Activated CD8-positive, alpha-beta memory T cell treated with anti-CD3 and anti-CD28 coated beads for 36 hours (primary cell): ENCODE data around the gene ATF6. TPM values are rescaled to one million over a fixed set of nuclear protein-coding genes. Genes with fewer than 3 reads are reported as not detected.
"Not testable (repeated sequence)": the region's sequence is repeated elsewhere in the genome, so short reads cannot be mapped to it uniquely, and the experiment has no call there.

Experiments
- CTCF ChIA-PET: fragments of 350-600 bp; sonication (Branson Sonifier 250); formaldehyde crosslinking; loops from one replicate; lab custom pipeline; 2021; ENCODE audit warnings: antibody characterized with exemption; lab: Charles Lee
- POLR2A ChIA-PET: fragments of 350-600 bp; sonication (Branson Sonifier 250); formaldehyde crosslinking; loops from one replicate; lab custom pipeline; 2021; ENCODE audit warnings: antibody characterized with exemption; lab: Charles Lee
- total RNA-seq, 2 experiments: library from RNA; stranded (reverse); gene quantifications; one replicate each; pipeline ENCODE4 v1.2.3, GENCODE V29; 2021

ATF6 gene
- total RNA-seq, 2 experiments from 2014 or later: 20.3 to 23.5 TPM

DNA sequence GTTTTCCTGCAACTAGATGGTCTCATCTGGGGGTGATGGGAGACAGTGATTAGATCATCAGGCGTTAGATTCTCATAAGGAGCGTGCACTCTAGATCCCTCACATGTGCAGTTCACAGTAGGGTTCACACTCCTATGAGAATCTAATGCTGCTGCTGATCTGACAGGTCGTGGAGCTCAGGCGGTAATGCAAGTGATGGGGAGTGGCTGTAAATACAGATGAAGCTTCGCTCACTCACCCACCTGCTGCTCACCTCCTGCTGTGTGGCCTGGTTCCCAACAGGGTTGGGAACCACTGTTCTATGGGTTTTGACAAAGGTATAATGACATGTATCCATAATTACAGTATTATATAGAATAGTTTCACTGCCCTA lies 3.5 kb downstream of the ATF6 start:
- POLR2A ChIA-PET: not testable (repeated sequence)

DNA sequence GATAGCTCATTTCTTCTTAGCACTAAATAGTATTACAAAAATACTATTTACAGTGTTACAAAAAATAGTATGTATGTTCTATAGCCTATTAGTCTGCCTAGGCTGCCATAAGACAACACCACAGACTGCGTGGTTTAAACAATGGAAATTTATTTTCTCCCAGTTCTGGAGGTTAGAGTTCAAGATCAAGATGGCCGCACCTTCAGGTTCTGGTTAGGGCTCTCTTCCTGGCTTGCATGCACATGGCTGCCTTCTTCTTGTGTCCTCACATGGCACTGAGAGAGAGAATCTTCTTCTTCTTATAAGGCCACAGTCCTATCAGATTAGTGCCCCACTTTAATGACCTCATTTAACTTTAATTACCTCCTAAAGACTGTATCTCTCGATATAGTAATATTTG lies 4.1 kb downstream of the ATF6 start:
- ChIA-PET POLR2A (no interaction called here), CTCF (no interaction called here)

More for the DNA sequence above, 3.5 kb downstream of the ATF6 start:
- CTCF ChIA-PET: not testable (repeated sequence)

GRCh38 chr1:161771161-161771560 lies 5.0 kb downstream of the ATF6 start:
- CTCF ChIA-PET: no interaction called here
- POLR2A ChIA-PET: no interaction called here

DNA sequence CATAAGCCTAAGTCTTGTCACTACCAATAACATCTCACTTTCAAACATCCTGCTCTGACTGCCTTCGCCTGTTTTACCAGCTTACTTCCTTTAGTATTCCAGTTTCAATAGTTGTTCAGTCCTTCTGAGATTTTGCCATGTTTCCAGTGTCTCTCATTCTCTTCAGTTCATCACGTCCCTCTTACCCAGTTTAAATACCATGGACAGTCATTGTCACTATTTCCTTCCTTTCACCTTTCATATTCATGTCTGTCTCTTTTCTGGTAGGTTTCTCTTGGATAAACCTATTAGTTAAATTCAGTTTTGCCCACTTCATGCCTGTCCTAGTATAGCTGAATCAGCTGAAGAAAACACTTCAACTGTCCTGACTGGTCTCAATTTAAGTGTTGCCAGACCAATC lies 5.9 kb downstream of the ATF6 start:
- ChIA-PET POLR2A (interaction anchor here (0.7 kb wide), 1 partner anchor 789 kb away, joined by 5 read pairs; no protein-coding TSS in a partner anchor), CTCF (interaction anchor here (0.7 kb wide), 2 partner anchors 134 to 245 kb away, joined by 4 to 5 read pairs; no protein-coding TSS in a partner anchor)

DNA sequence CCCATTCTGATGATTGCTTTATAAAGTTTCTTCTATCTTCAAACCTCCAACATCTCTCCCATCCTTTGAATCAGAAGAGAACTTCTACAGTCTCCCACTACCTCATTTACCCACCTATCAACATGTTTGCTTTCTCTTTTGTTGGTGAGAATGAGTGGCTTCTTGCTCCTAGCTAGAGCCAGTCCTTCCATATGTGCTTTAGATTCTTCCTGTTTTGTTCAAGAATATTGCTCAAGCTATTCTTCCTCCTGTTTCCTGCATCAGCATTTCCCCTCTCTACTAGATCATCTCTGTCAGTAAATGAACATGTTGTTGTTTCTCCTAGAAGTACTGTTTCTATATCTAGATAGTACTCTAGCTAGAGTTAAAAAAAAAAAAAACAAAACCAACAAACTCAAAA lies 6.3 kb downstream of the ATF6 start:
- POLR2A ChIA-PET: interaction anchor here (0.7 kb wide), 1 partner anchor 789 kb away, joined by 5 read pairs; no protein-coding TSS in a partner anchor

DNA sequence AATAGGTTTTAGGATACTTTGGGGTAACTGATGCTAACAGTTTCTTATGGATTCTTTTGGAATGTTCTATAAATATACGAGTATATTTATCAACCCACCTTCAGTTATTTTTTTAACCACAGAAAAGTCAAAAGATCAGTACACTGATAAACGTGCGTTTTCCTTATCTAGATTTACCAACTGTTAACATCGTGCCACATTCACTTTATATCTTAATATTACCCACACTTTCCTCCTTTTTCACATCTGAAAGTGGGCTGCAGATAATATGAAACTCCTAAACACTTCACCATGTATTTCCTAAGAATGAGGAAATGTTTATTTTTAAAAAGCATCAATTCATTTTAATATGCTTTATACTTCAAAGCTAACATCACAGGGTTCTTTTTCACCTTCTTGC lies 7.7 kb downstream of the ATF6 start:
- POLR2A ChIA-PET: no interaction called here
- CTCF ChIA-PET: no interaction called here

More for the DNA sequence above, 6.3 kb downstream of the ATF6 start:
- CTCF ChIA-PET: interaction anchor here (0.7 kb wide), 2 partner anchors 134 to 244 kb away, joined by 4 to 5 read pairs; no protein-coding TSS in a partner anchor

DNA sequence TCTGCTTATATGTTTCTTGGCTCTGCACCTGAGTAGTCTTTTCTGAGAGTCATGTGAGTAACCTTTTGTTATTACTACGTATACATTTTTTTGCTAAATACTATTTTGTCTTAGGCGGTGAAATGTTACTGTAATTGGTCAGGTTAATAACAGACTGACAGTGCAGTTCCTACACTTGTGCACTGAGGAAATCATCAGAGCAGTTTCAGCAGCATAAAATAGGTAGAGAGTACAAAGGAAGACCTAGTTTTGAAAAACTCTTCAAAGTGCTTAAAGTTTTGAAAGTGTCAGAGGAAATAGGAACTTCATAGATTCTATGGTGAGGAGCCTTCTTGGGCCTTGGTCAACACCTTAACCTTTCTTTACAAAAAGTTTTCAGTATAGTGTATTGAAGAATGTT lies 11.1 kb downstream of the ATF6 start:
- CTCF ChIA-PET: interaction anchor here (0.9 to 1.4 kb wide), 2 partner anchors 15 to 24 kb away, joined by 3 read pairs; no protein-coding TSS in a partner anchor
- POLR2A ChIA-PET: no interaction called here

GRCh38 chr1:161778522-161778921 lies 12.4 kb downstream of the ATF6 start:
- ChIA-PET POLR2A (no interaction called here), CTCF (no interaction called here)

GRCh38 chr1:161779393-161779792 lies 13.3 kb downstream of the ATF6 start:
- POLR2A ChIA-PET: interaction anchor here (0.7 kb wide), 1 partner anchor 458 kb away, joined by 3 read pairs; no protein-coding TSS in a partner anchor
- CTCF ChIA-PET: no interaction called here

DNA sequence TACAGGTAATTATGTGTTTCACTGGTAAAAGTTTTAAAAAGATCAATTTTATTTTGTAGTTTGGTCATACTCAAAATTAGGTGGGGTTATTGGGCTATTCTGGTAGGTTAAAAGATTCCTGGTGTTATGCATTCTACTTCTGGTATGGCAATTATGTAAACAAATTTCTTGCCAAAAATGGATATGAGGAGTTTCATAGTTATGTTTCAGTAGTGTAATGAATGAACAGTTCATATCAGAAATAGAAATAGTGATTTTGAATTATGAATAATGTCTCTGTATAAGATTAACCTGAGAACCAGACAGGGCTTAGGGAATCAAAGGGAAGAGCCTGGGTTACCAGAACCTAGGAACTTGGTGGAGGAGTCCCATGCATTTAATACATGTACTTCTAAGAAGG lies 15.9 kb downstream of the ATF6 start:
- CTCF ChIA-PET: no interaction called here
- POLR2A ChIA-PET: no interaction called here

- CTCF ChIA-PET: no interaction called here
Observed at GRCh38 chr1:161782886-161783285, 16.8 kb downstream of the ATF6 start.

GRCh38 chr1:161784968-161785367 lies 18.8 kb downstream of the ATF6 start:
- ChIA-PET POLR2A (no interaction called here), CTCF (no interaction called here)

More at GRCh38 chr1:161782886-161783285, 16.8 kb downstream of the ATF6 start:
- POLR2A ChIA-PET: no interaction called here

- ChIA-PET POLR2A (no interaction called here), CTCF (no interaction called here)
Observed at GRCh38 chr1:161787355-161787754, 21.2 kb downstream of the ATF6 start.

DNA sequence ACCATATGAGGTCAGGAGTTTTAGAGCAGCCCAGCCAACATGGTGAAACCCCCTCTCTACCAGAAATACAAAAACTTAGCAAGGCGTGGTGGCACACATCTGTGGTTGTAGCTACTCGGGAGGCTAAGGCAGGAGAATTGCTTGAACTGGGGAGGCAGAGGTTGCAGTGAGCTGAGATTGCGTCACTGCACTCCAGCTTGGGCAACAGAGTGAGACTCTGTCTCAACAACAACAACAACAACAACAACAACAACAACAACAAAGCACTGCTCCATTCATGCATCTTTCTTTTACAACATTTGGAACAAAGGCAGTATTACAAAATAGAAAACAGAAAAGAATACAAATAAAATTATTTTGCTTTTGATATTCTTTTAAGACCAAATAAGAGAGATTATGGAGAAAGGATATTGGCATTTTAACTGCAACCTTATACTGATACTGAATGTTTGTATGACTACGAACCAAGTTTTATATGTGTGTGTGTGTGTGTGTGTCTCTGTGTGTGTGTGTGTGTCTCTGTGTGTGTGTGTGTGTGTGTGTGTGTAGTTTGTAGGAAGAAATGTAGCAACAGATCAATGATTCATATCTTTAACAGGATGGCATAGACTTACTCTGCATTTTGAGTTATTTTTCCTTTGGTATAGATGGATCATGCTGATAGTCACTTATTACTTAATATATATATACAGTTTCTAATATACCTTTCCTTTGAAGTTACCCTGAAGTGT lies 24.6 kb downstream of the ATF6 start:
- CTCF ChIA-PET: interaction anchor here (1.2 kb wide), 1 partner anchor 114 kb away, joined by 3 read pairs; no protein-coding TSS in a partner anchor
- POLR2A ChIA-PET: no interaction called here

GRCh38 chr1:161791904-161792655 lies 26.0 kb downstream of the ATF6 start:
- CTCF ChIA-PET: interaction anchor here (0.5 to 1.5 kb wide), 5 partner anchors 10 to 245 kb away, joined by 3 to 8 read pairs (median 5); no protein-coding TSS in a partner anchor
- POLR2A ChIA-PET: interaction anchor here (1.5 kb wide), 1 partner anchor 245 kb away, joined by 4 read pairs; no protein-coding TSS in a partner anchor

- POLR2A ChIA-PET: interaction anchor here (1.5 kb wide), 1 partner anchor 244 kb away, joined by 4 read pairs; no protein-coding TSS in a partner anchor
- CTCF ChIA-PET: interaction anchor here (0.5 to 1.5 kb wide), 8 partner anchors 9 to 244 kb away, joined by 3 to 8 read pairs (median 3); no protein-coding TSS in a partner anchor
Observed at GRCh38 chr1:161792740-161793139, 26.6 kb downstream of the ATF6 start.

DNA sequence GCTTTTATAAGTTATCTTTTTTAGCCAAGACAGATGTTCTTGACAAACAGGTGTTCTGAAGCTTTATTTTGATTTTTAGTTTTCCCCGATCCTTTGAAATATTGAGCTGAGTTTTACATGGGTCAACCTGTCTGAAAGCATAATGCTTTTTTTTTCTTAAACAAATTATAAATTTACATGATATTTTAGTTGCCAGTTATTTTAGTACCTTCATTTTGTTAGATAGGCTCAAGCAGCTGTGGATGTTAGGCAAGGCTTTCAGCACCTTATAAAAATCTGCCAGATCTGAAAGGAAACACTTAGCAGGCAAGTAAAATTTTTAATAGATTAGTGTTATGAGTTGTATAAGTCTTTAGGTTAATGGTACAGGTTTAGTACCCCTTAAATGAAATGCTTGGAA lies 33.7 kb downstream of the ATF6 start:
- ChIA-PET POLR2A (no interaction called here), CTCF (no interaction called here)

GRCh38 chr1:161801955-161802354 lies 35.8 kb downstream of the ATF6 start:
- ChIA-PET CTCF (interaction anchor here (1.9 kb wide), 1 partner anchor 9 kb away, joined by 8 read pairs; no protein-coding TSS in a partner anchor), POLR2A (no interaction called here)

DNA sequence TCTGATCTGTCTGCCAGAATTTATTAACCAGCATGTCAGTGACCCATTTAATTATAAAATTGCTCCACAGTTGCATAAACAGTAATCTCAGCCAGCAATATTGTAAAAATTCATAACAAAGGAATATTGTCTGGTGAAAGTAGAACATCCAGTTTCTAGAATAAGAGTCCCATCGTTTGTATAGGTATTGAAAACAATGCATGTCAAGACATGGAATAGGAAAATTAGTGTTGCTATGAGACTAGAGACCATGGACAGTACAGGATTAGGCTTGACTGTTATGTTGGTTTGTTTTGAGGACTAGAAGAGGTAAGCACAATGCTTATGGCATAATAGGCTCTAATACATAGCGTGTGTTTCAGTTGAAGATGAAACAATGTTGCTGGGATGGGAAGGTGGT lies 37.1 kb downstream of the ATF6 start:
- CTCF ChIA-PET: interaction anchor here (0.6 kb wide), 1 partner anchor 21 kb away, joined by 3 read pairs; no protein-coding TSS in a partner anchor
- POLR2A ChIA-PET: no interaction called here
